ENCODE data around the gene BEND7. TPM values are rescaled to one million over a fixed set of nuclear protein-coding genes. Genes with fewer than 3 reads are reported as not detected.

The BEND7 gene
- total RNA-seq, 1 donor from 2014 or later: 3.1 TPM

DNA sequence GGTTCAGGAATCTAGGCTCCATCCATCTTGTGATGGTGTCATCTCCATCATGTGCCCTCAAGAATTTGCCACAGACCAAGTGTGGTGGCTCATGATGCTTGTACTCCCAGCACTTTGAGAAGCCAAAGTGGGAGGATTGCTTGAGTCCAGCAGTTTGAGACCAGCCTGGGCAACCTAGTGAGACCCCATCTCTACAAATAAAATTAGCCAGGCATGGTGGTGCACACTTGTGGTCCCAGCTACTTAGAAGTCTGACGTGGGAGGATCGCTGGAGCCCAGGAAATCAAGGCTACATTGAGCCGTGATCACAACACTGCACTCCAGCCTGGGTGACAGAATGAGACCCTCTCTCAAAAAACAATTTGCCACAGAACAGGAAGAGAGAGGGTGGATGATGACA is 127.7 kb downstream of the BEND7 start:
- Mint-ChIP-seq H3K4me1 (ENCODE audit: low read depth, unreplicated experiment) (no peaks in the 10 kb centered on the region), H3K27ac (ENCODE audit: unreplicated experiment) (no peak overlapping the region), H3K27me3 (ENCODE audit: unreplicated experiment) (no peaks in the 10 kb centered on the region), H3K9me3 (ENCODE audit: unreplicated experiment) (peaks cover 5% of the 10 kb centered on the region), H3K4me3 (ENCODE audit: unreplicated experiment) (no peak overlapping the region), H3K36me3 (ENCODE audit: unreplicated experiment) (peaks cover 9% of the 10 kb centered on the region)
- no peak for TF ChIP-seq CTCF (IDR thresholded peaks at IDR 0.05; ENCODE audit: partially characterized antibody, unreplicated experiment)
- no peak for DNase-seq

GRCh38 chr10:13400196-13400965 is 128.4 kb downstream of the BEND7 start:
- Mint-ChIP-seq H3K4me3 (ENCODE audit: unreplicated experiment) (no peak overlapping the region), H3K9me3 (ENCODE audit: unreplicated experiment) (peaks cover 5% of the 10 kb centered on the region), H3K27ac (ENCODE audit: unreplicated experiment) (no peak overlapping the region), H3K27me3 (ENCODE audit: unreplicated experiment) (no peaks in the 10 kb centered on the region), H3K36me3 (ENCODE audit: unreplicated experiment) (peaks cover 9% of the 10 kb centered on the region), H3K4me1 (ENCODE audit: low read depth, unreplicated experiment) (no peaks in the 10 kb centered on the region)
- TF ChIP-seq CTCF (IDR thresholded peaks at IDR 0.05; ENCODE audit: partially characterized antibody, unreplicated experiment): no peak
- DNase-seq: no peak

DNA sequence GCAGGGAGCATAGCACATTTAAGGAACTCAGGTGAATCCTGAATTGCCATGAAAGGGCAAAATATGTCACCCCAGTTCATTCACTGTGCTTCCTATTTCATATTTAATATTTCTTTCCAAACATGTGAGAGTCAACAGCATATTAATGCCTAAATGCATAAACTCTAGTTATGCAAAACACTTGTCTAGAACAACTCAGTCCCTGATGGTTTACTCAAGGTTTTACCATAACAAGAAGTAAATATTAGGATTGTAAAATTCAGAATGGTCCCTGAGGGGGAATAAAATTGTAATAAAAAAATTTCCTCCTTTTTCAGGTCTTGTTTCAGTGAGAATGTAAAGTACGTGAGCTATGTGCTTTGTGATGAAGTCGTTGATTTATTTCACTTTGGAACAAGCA is 129.1 kb downstream of the BEND7 start:
- Mint-ChIP-seq H3K4me1 (ENCODE audit: low read depth, unreplicated experiment) (no peaks in the 10 kb centered on the region), H3K36me3 (ENCODE audit: unreplicated experiment) (peaks cover 9% of the 10 kb centered on the region), H3K4me3 (ENCODE audit: unreplicated experiment) (no peak overlapping the region), H3K27me3 (ENCODE audit: unreplicated experiment) (no peaks in the 10 kb centered on the region), H3K9me3 (ENCODE audit: unreplicated experiment) (peaks cover 5% of the 10 kb centered on the region), H3K27ac (ENCODE audit: unreplicated experiment) (no peak overlapping the region)
- no peak for TF ChIP-seq CTCF (IDR thresholded peaks at IDR 0.05; ENCODE audit: partially characterized antibody, unreplicated experiment)
- DNase-seq: no peak

DNA sequence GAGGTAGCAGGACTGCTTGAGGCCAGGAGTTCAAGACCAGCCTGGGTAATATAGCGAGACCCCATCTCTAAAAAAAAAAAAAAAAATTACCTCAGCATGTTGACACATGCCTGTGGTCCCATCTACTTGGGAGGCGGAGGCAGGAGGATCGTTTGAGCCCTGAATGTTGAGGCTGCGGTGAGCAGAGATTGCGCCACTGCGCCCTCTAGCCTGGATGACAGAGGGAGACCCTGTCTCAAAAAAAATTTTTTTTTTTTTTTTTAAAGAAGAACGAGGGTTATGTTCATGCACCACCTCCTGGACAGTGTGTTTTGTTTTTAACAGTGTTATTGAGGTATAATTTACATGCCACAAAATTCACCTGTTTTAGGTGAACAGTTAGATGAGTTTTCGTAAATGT is 129.6 kb downstream of the BEND7 start:
- peaks cover 9% of the 10 kb centered on the region for H3K36me3 Mint-ChIP-seq (ENCODE audit: unreplicated experiment)
- H3K27me3 Mint-ChIP-seq (ENCODE audit: unreplicated experiment): no peaks in the 10 kb centered on the region
- peaks cover 5% of the 10 kb centered on the region for H3K9me3 Mint-ChIP-seq (ENCODE audit: unreplicated experiment)
- H3K4me1 Mint-ChIP-seq (ENCODE audit: low read depth, unreplicated experiment): no peaks in the 10 kb centered on the region
- DNase-seq: no peak
- no peak overlapping the region for H3K4me3 Mint-ChIP-seq (ENCODE audit: unreplicated experiment)
- H3K27ac Mint-ChIP-seq (ENCODE audit: unreplicated experiment): no peak overlapping the region
- no peak for TF ChIP-seq CTCF (IDR thresholded peaks at IDR 0.05; ENCODE audit: partially characterized antibody, unreplicated experiment)

DNA sequence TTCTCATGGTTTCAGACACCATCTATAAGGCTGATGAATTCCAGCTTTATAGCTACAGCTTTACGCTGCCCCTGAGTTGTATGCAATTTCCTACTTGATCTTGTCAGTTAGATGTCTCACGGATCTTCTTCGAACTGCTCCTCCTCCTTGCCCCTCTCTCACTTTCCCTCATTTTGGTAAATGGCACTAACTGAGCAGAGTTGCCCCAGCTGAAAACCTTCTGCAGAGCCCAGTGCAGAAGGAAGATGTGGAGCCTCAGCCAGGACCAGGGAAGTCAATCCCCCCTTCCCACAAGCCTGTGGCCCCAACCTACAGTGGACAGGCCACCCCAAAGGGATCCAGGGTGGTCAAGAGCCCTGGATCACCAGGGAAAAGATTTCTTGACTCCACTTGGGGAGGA is 131.8 kb downstream of the BEND7 start:
- Mint-ChIP-seq H3K4me3 (ENCODE audit: unreplicated experiment) (no peak overlapping the region), H3K4me1 (ENCODE audit: low read depth, unreplicated experiment) (no peaks in the 10 kb centered on the region), H3K27ac (ENCODE audit: unreplicated experiment) (no peak overlapping the region), H3K27me3 (ENCODE audit: unreplicated experiment) (no peaks in the 10 kb centered on the region), H3K9me3 (ENCODE audit: unreplicated experiment) (peaks cover 5% of the 10 kb centered on the region), H3K36me3 (ENCODE audit: unreplicated experiment) (peaks cover 9% of the 10 kb centered on the region)
- TF ChIP-seq CTCF (IDR thresholded peaks at IDR 0.05; ENCODE audit: partially characterized antibody, unreplicated experiment): no peak
- DNase-seq: no peak

All from glutamatergic neuron (in vitro differentiated cells).